Hematopoietic multipotent progenitor cell treated with erythropoietin and hydrocortisone succinate and interleukin-3 and kit ligand, for 17 days (in vitro differentiated cells): ENCODE measurements around the gene ESYT3.
"Not testable (repeated sequence)": the region's sequence is repeated elsewhere in the genome, so short reads cannot be mapped to it uniquely, and the experiment has no call there.

ENCODE experiments used
- DNase-seq: peaks from one replicate; pipeline ENCODE4 v3.0.0-alpha.2; 2015; ENCODE audit warnings: low spot score

The ESYT3 gene

GRCh38 chr3:138443521-138444503 lies 9.4 kb downstream of the ESYT3 start:
- no peak for DNase-seq

GRCh38 chr3:138445236-138445635 lies 10.8 kb downstream of the ESYT3 start:
- no peak for DNase-seq

- DNase-seq = no peak
These were observed 11.2 kb downstream of the ESYT3 start for GRCh38 chr3:138445654-138446053.

- no peak for DNase-seq
These were observed 14.2 kb downstream of the ESYT3 start for GRCh38 chr3:138448631-138449030.

GRCh38 chr3:138449490-138449889 lies 15.1 kb downstream of the ESYT3 start:
- DNase-seq = no peak

- DNase-seq = no peak
These were observed 15.8 kb downstream of the ESYT3 start for GRCh38 chr3:138450181-138450580.

- DNase-seq = no peak
These were observed 16.4 kb downstream of the ESYT3 start for GRCh38 chr3:138450704-138451424.

- no peak for DNase-seq
These were observed 17.3 kb downstream of the ESYT3 start for GRCh38 chr3:138451595-138452162.

- no peak for DNase-seq
These were observed 18.0 kb downstream of the ESYT3 start for GRCh38 chr3:138452436-138452835.

- not testable (repeated sequence) for DNase-seq
These were observed 19.5 kb downstream of the ESYT3 start for GRCh38 chr3:138453940-138454339.

- no peak for DNase-seq
These were observed 21.6 kb downstream of the ESYT3 start for GRCh38 chr3:138455801-138456716.

- DNase-seq = no peak
These were observed 22.8 kb downstream of the ESYT3 start for GRCh38 chr3:138456961-138457862.

- DNase-seq = no peak
These were observed 23.7 kb downstream of the ESYT3 start for GRCh38 chr3:138457863-138458735.

GRCh38 chr3:138458774-138459499 lies 24.5 kb downstream of the ESYT3 start:
- DNase-seq = no peak

GRCh38 chr3:138459619-138460535 lies 25.5 kb downstream of the ESYT3 start:
- no peak for DNase-seq

GRCh38 chr3:138460536-138461205 lies 26.3 kb downstream of the ESYT3 start:
- no peak for DNase-seq

- DNase-seq = no peak
These were observed 26.8 kb downstream of the ESYT3 start for GRCh38 chr3:138461246-138461645.
